HL-60 (cell line): ENCODE data around the gene TLE2.

ENCODE experiments used
- GABPA ChIP-seq: IDR thresholded peaks from 2 replicates; pipeline ENCODE4 v1.6.1; 2012; ENCODE audit warnings: low read depth
- POLR2AphosphoS5 ChIP-seq: IDR thresholded peaks from 2 replicates; pipeline ENCODE4 v1.6.1; 2012; ENCODE audit warnings: low read depth
- SPI1 ChIP-seq: IDR thresholded peaks from 2 replicates; pipeline ENCODE4 v1.6.1; 2012; ENCODE audit warnings: low read depth, mild to moderate bottlenecking, borderline replicate concordance
- TF ChIP-seq, protein P1 (sequence below): IDR thresholded peaks from one replicate; pipeline ENCODE4 v1.5.1; 2011; ENCODE audit warnings: low read length, control low read depth, inconsistent platforms; ENCODE audit not compliant: insufficient read depth
- TF ChIP-seq, protein P2 (sequence below): IDR thresholded peaks from 2 replicates; pipeline ENCODE4 v1.6.1; 2012; ENCODE audit warnings: low read depth; ENCODE audit not compliant: insufficient replicate concordance

DNA sequence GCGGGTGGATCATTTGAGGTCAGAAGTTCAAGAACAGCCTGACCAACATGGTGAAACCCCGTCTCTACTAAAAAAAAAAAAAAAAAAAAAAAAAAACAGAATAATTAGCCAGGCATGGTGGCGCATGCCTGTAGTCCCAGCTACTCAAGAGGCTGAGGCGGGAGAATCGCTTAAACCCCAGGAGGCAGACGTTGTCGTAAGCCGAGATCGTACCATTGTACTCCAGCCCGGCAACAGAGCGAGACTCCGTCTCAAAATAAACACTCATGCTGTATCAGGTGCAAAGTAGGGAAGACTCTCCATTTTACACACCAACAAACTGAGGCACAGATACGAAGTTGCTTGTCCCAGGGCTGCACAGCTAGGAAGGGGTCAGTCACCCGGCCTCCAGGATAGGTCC is 36.1 kb downstream of the TLE2 start:
- TF ChIP-seq GABPA, result no peak
- TF ChIP-seq, protein P1, sequence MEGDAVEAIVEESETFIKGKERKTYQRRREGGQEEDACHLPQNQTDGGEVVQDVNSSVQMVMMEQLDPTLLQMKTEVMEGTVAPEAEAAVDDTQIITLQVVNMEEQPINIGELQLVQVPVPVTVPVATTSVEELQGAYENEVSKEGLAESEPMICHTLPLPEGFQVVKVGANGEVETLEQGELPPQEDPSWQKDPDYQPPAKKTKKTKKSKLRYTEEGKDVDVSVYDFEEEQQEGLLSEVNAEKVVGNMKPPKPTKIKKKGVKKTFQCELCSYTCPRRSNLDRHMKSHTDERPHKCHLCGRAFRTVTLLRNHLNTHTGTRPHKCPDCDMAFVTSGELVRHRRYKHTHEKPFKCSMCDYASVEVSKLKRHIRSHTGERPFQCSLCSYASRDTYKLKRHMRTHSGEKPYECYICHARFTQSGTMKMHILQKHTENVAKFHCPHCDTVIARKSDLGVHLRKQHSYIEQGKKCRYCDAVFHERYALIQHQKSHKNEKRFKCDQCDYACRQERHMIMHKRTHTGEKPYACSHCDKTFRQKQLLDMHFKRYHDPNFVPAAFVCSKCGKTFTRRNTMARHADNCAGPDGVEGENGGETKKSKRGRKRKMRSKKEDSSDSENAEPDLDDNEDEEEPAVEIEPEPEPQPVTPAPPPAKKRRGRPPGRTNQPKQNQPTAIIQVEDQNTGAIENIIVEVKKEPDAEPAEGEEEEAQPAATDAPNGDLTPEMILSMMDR, result no peak
- no peak for TF ChIP-seq POLR2AphosphoS5
- no peak for TF ChIP-seq SPI1
- TF ChIP-seq, protein P2, sequence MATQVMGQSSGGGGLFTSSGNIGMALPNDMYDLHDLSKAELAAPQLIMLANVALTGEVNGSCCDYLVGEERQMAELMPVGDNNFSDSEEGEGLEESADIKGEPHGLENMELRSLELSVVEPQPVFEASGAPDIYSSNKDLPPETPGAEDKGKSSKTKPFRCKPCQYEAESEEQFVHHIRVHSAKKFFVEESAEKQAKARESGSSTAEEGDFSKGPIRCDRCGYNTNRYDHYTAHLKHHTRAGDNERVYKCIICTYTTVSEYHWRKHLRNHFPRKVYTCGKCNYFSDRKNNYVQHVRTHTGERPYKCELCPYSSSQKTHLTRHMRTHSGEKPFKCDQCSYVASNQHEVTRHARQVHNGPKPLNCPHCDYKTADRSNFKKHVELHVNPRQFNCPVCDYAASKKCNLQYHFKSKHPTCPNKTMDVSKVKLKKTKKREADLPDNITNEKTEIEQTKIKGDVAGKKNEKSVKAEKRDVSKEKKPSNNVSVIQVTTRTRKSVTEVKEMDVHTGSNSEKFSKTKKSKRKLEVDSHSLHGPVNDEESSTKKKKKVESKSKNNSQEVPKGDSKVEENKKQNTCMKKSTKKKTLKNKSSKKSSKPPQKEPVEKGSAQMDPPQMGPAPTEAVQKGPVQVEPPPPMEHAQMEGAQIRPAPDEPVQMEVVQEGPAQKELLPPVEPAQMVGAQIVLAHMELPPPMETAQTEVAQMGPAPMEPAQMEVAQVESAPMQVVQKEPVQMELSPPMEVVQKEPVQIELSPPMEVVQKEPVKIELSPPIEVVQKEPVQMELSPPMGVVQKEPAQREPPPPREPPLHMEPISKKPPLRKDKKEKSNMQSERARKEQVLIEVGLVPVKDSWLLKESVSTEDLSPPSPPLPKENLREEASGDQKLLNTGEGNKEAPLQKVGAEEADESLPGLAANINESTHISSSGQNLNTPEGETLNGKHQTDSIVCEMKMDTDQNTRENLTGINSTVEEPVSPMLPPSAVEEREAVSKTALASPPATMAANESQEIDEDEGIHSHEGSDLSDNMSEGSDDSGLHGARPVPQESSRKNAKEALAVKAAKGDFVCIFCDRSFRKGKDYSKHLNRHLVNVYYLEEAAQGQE, result no peak
